Liver (tissue), 9 donors: ENCODE measurements around the gene KRT77. TPM values are rescaled to one million over a fixed set of nuclear protein-coding genes. Genes with fewer than 3 reads are reported as not detected.

Source experiments
- DNase-seq: peaks from one replicate; pipeline ENCODE4 v3.0.0-alpha.2; 2017; ENCODE audit warnings: low spot score
- H3K27ac ChIP-seq, 2 donors: one replicate each; pipeline ENCODE4 v1.7.0; 2013; ENCODE audit warnings: inconsistent platforms in 2 of 2, low read length in 2 of 2, control low read depth in 1 of 2, low read depth in 1 of 2, mild to moderate bottlenecking in 1 of 2
- H3K27me3 ChIP-seq, 4 donors: one replicate each; pipeline versions ENCODE4 v1.6.1 to v1.7.0; 2013; ENCODE audit warnings: low read length in 3 of 4, inconsistent platforms in 1 of 4, mild to moderate bottlenecking in 1 of 4, moderate library complexity in 1 of 4; ENCODE audit not compliant: control insufficient read depth in 4 of 4, insufficient read depth in 4 of 4
- H3K36me3 ChIP-seq, 4 donors: one replicate each; pipeline versions ENCODE4 v1.6.1 to v1.7.0; 2013; ENCODE audit warnings: low read length in 3 of 4, mild to moderate bottlenecking in 3 of 4, low read depth in 1 of 4, moderate library complexity in 1 of 4; ENCODE audit not compliant: control insufficient read depth in 4 of 4, insufficient read depth in 3 of 4
- H3K4me1 ChIP-seq, 4 donors: one replicate each; pipeline versions ENCODE4 v1.6.1 to v1.7.0; 2013; ENCODE audit warnings: low read length in 3 of 4, mild to moderate bottlenecking in 3 of 4, moderate library complexity in 1 of 4; ENCODE audit not compliant: control insufficient read depth in 4 of 4, insufficient read depth in 4 of 4
- H3K4me3 ChIP-seq, 3 donors: one replicate each; pipeline versions ENCODE4 v1.6.1 to v1.7.0; 2013; ENCODE audit warnings: low read length in 3 of 3, control low read depth in 1 of 3, low read depth in 1 of 3, mild to moderate bottlenecking in 1 of 3
- H3K9ac ChIP-seq, 2 donors: one replicate each; pipeline ENCODE4 v1.7.0; 2013; ENCODE audit warnings: low read length in 2 of 2, mild to moderate bottlenecking in 2 of 2, moderate library complexity in 2 of 2, control low read depth in 1 of 2, low read depth in 1 of 2
- H3K9me3 ChIP-seq, 4 donors: one replicate each; pipeline versions ENCODE4 v1.6.1 to v1.7.0; 2013; ENCODE audit warnings: low read length in 3 of 4; ENCODE audit not compliant: control insufficient read depth in 4 of 4
- ATF3 ChIP-seq: IDR thresholded peaks from 2 replicates; pipeline ENCODE4 v1.6.1; 2016; ENCODE audit warnings: antibody characterized with exemption
- CTCF ChIP-seq: fragments of 150-350 bp; IDR thresholded peaks from 2 replicates; pipeline ENCODE4 v1.5.1; 2017; ENCODE audit warnings: improper control_type of control experiment, low read depth, low read length; ENCODE audit not compliant: missing input control
- EGR1 ChIP-seq, 2 donors: IDR thresholded peaks; 2 replicates each; pipeline ENCODE4 v1.6.1; 2016 to 2018; ENCODE audit warnings: antibody characterized with exemption in 2 of 2, low read depth in 2 of 2
- FOXA2 ChIP-seq: IDR thresholded peaks from 2 replicates; pipeline ENCODE4 v1.6.1; 2016; ENCODE audit warnings: antibody characterized with exemption
- GABPA ChIP-seq, 2 donors: IDR thresholded peaks in 1 of 2; conservative IDR thresholded peaks in 1 of 2; 2 replicates each; pipeline ENCODE4 v1.6.1; 2016; ENCODE audit warnings: antibody characterized with exemption in 2 of 2, mild to moderate bottlenecking in 1 of 2, moderate library complexity in 1 of 2
- HNF4A ChIP-seq, 2 donors: conservative IDR thresholded peaks; 2 replicates each; pipeline ENCODE4 v1.6.1; 2016; ENCODE audit warnings: antibody characterized with exemption in 2 of 2, mild to moderate bottlenecking in 2 of 2
- HNF4G ChIP-seq: IDR thresholded peaks from 2 replicates; pipeline ENCODE4 v1.6.1; 2016; ENCODE audit warnings: antibody characterized with exemption
- MAX ChIP-seq: IDR thresholded peaks from 2 replicates; pipeline ENCODE4 v1.6.1; 2016; ENCODE audit warnings: antibody characterized with exemption
- RAD21 ChIP-seq, 2 donors: IDR thresholded peaks; 2 replicates each; pipeline ENCODE4 v1.6.1; 2016; ENCODE audit warnings: antibody characterized with exemption in 2 of 2, mild to moderate bottlenecking in 2 of 2
- SP1 ChIP-seq: IDR thresholded peaks from 2 replicates; pipeline ENCODE4 v1.6.1; 2018; ENCODE audit warnings: antibody characterized with exemption, mild to moderate bottlenecking
- YY1 ChIP-seq: IDR thresholded peaks from 2 replicates; pipeline ENCODE4 v1.6.1; 2016; ENCODE audit warnings: antibody characterized with exemption, mild to moderate bottlenecking
- WGBS: extraction: QIAGEN DNeasy Blood & Tissue Kit; methylation state at CpG from one replicate; pipeline ENCODE4 v1.1.7; 2013; 5-methylcytosine and 5-hydroxymethylcytosine counted together
- polyA plus RNA-seq, 2 donors: library from polyadenylated mRNA; stranded (reverse) in 1 of 2; unstranded in 1 of 2; fragments of 200-250 nt in 1 of 2; fragments of >200 nt in 1 of 2; fragmentation: Nextera tagmentation in 1 of 2; extraction: Ambion mirVana in 1 of 2; gene quantifications; one replicate each; pipeline versions ENCODE4 v1.2.1 to v1.2.3, GENCODE V29; 2013 to 2015
- total RNA-seq, 2 donors: library from RNA; depleted of rRNA; stranded (reverse); fragments of >200 nt; gene quantifications; one replicate each; pipeline ENCODE4 v1.2.3, GENCODE V29; 2014
- TF ChIP-seq, protein P1 (sequence below): IDR thresholded peaks from 2 replicates; pipeline ENCODE4 v1.6.1; 2016; ENCODE audit warnings: antibody characterized with exemption
- TF ChIP-seq, protein P2 (sequence below): IDR thresholded peaks from 2 replicates; pipeline ENCODE4 v1.6.1; 2016; ENCODE audit warnings: antibody characterized with exemption, mild to moderate bottlenecking
- donor health status: healthy.
- donor health status: healthy.
- donor health status: healthy.
- donor health status: healthy.
- donor health status: healthy.

Gene KRT77
- total and polyA plus RNA-seq, 4 donors: not detected

- no peak for DNase-seq
- TF ChIP-seq GABPA (IDR thresholded peaks at IDR 0.05 in 1 of 2, conservative IDR thresholded peaks at IDR 0.05 in 1 of 2) (no peak), CTCF (no peak), ATF3 (no peak), YY1 (no peak), RAD21 (IDR thresholded peaks at IDR 0.05) (no peak), SP1 (no peak), FOXA2 (no peak), MAX (no peak), HNF4G (no peak), HNF4A (conservative IDR thresholded peaks at IDR 0.05) (no peak)
- TF ChIP-seq, protein P1, sequence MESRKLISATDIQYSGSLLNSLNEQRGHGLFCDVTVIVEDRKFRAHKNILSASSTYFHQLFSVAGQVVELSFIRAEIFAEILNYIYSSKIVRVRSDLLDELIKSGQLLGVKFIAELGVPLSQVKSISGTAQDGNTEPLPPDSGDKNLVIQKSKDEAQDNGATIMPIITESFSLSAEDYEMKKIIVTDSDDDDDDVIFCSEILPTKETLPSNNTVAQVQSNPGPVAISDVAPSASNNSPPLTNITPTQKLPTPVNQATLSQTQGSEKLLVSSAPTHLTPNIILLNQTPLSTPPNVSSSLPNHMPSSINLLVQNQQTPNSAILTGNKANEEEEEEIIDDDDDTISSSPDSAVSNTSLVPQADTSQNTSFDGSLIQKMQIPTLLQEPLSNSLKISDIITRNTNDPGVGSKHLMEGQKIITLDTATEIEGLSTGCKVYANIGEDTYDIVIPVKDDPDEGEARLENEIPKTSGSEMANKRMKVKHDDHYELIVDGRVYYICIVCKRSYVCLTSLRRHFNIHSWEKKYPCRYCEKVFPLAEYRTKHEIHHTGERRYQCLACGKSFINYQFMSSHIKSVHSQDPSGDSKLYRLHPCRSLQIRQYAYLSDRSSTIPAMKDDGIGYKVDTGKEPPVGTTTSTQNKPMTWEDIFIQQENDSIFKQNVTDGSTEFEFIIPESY: no peak
- WGBS: 77% methylated on average over 4 of the region's 4 CpGs
Observed at GRCh38 chr12:52656616-52657015, 46.7 kb downstream of the KRT77 start.

GRCh38 chr12:52655720-52656124 is 47.6 kb downstream of the KRT77 start:
- peaks cover 0 to 2% (median 0%) of the 10 kb centered on the region in 4 donors for H3K9me3 ChIP-seq
- H3K9ac ChIP-seq: no peak overlapping the region
- H3K27ac ChIP-seq: no peak overlapping the region
- TF ChIP-seq, protein P2, sequence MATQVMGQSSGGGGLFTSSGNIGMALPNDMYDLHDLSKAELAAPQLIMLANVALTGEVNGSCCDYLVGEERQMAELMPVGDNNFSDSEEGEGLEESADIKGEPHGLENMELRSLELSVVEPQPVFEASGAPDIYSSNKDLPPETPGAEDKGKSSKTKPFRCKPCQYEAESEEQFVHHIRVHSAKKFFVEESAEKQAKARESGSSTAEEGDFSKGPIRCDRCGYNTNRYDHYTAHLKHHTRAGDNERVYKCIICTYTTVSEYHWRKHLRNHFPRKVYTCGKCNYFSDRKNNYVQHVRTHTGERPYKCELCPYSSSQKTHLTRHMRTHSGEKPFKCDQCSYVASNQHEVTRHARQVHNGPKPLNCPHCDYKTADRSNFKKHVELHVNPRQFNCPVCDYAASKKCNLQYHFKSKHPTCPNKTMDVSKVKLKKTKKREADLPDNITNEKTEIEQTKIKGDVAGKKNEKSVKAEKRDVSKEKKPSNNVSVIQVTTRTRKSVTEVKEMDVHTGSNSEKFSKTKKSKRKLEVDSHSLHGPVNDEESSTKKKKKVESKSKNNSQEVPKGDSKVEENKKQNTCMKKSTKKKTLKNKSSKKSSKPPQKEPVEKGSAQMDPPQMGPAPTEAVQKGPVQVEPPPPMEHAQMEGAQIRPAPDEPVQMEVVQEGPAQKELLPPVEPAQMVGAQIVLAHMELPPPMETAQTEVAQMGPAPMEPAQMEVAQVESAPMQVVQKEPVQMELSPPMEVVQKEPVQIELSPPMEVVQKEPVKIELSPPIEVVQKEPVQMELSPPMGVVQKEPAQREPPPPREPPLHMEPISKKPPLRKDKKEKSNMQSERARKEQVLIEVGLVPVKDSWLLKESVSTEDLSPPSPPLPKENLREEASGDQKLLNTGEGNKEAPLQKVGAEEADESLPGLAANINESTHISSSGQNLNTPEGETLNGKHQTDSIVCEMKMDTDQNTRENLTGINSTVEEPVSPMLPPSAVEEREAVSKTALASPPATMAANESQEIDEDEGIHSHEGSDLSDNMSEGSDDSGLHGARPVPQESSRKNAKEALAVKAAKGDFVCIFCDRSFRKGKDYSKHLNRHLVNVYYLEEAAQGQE: no peak
- TF ChIP-seq, protein P1: no peak
- TF ChIP-seq EGR1 (IDR thresholded peaks at IDR 0.05; ENCODE audit: low read depth in 2 of 2): no peak
- WGBS: 41% methylated on average over 8 of the region's 8 CpGs
- no peak overlapping the region for H3K4me3 ChIP-seq
- H3K36me3 ChIP-seq: no peaks in the 10 kb centered on the region
- no peaks in the 10 kb centered on the region for H3K4me1 ChIP-seq
- no peak for DNase-seq
- H3K27me3 ChIP-seq: peaks cover 0 to 2% (median 0%) of the 10 kb centered on the region in 4 donors

More at GRCh38 chr12:52656616-52657015, 46.7 kb downstream of the KRT77 start:
- Histone ChIP-seq H3K4me3 (no peak overlapping the region), H3K4me1 (no peaks in the 10 kb centered on the region), H3K36me3 (no peaks in the 10 kb centered on the region), H3K27ac (no peak overlapping the region), H3K27me3 (peaks cover 0 to 2% (median 0%) of the 10 kb centered on the region in 4 donors), H3K9ac (no peak overlapping the region), H3K9me3 (peaks cover 0 to 2% (median 0%) of the 10 kb centered on the region in 4 donors)
